WERI-Rb-1 (cell line): Measurements from ENCODE around the gene PXYLP1.
"Not testable (repeated sequence)": the region's sequence is repeated elsewhere in the genome, so short reads cannot be mapped to it uniquely, and the experiment has no call there.

Source experiments
- DNase-seq: peaks from one replicate; pipeline ENCODE4 v3.0.0-alpha.2; 2020
- H3K27ac ChIP-seq: fragments of 250-450 bp; sonication (Bioruptor Pico); 2 replicates; pipeline ENCODE4 v1.5.1; 2020; ENCODE audit warnings: mild to moderate bottlenecking, moderate library complexity
- H3K27me3 ChIP-seq: fragments of 250-450 bp; sonication (Bioruptor Pico); 2 replicates; pipeline ENCODE4 v1.5.1; 2021; ENCODE audit warnings: mild to moderate bottlenecking, low read depth, moderate library complexity; ENCODE audit not compliant: insufficient read depth, severe bottlenecking
- H3K36me3 ChIP-seq: fragments of 250-450 bp; sonication (Bioruptor Pico); 2 replicates; pipeline ENCODE4 v1.5.1; 2020; ENCODE audit warnings: mild to moderate bottlenecking, moderate library complexity
- H3K4me3 ChIP-seq: 2 replicates; pipeline ENCODE4 v1.5.1; 2011; ENCODE audit warnings: low read depth, mild to moderate bottlenecking, control low read depth, low read length
- H3K9me3 ChIP-seq: fragments of 250-450 bp; sonication (Bioruptor Pico); 2 replicates; pipeline ENCODE4 v1.5.1; 2021; ENCODE audit warnings: mild to moderate bottlenecking, moderate library complexity; ENCODE audit not compliant: severe bottlenecking
- TF ChIP-seq, protein P1 (sequence below): IDR thresholded peaks from 2 replicates; pipeline ENCODE4 v1.5.1; 2011; ENCODE audit warnings: low read depth, mild to moderate bottlenecking, control low read depth, inconsistent platforms, low read length

The PXYLP1 gene

GRCh38 chr3:141193066-141193830 lies 38.4 kb upstream of the PXYLP1 start:
- Histone ChIP-seq H3K36me3 (no peaks in the 10 kb centered on the region), H3K4me3 (no peak overlapping the region), H3K27me3 (no peaks in the 10 kb centered on the region), H3K27ac (no peak overlapping the region), H3K9me3 (no peaks in the 10 kb centered on the region)
- DNase-seq, result no peak
- TF ChIP-seq, protein P1, sequence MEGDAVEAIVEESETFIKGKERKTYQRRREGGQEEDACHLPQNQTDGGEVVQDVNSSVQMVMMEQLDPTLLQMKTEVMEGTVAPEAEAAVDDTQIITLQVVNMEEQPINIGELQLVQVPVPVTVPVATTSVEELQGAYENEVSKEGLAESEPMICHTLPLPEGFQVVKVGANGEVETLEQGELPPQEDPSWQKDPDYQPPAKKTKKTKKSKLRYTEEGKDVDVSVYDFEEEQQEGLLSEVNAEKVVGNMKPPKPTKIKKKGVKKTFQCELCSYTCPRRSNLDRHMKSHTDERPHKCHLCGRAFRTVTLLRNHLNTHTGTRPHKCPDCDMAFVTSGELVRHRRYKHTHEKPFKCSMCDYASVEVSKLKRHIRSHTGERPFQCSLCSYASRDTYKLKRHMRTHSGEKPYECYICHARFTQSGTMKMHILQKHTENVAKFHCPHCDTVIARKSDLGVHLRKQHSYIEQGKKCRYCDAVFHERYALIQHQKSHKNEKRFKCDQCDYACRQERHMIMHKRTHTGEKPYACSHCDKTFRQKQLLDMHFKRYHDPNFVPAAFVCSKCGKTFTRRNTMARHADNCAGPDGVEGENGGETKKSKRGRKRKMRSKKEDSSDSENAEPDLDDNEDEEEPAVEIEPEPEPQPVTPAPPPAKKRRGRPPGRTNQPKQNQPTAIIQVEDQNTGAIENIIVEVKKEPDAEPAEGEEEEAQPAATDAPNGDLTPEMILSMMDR, result no peak

GRCh38 chr3:141201122-141201521 lies 30.5 kb upstream of the PXYLP1 start:
- no peaks in the 10 kb centered on the region for H3K27me3 ChIP-seq
- H3K4me3 ChIP-seq, result no peak overlapping the region
- TF ChIP-seq, protein P1, result no peak
- DNase-seq, result no peak
- no peaks in the 10 kb centered on the region for H3K36me3 ChIP-seq
- H3K27ac ChIP-seq, result no peak overlapping the region
- no peaks in the 10 kb centered on the region for H3K9me3 ChIP-seq

DNA sequence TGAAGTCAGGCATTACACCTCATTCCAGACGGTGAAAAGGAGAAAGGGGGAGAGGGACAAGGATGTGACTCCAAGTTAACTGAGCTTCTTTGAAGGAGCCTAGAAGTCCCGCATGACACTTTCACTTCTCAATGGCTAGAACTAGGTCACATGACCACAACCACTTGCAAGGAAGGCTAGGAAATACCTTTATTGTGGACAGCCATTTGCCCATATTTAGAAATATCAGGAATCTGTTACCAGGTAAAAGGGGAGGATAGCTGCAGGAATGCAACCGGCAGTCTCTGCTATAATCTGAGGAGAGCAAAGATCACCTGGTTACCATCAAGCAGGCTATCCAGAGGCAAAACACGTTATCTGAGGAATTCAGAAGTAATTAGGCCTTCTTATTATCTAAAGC lies 28.9 kb upstream of the PXYLP1 start:
- no peaks in the 10 kb centered on the region for H3K9me3 ChIP-seq
- H3K27me3 ChIP-seq, result no peaks in the 10 kb centered on the region
- no peak overlapping the region for H3K4me3 ChIP-seq
- TF ChIP-seq, protein P1, result no peak
- no peaks in the 10 kb centered on the region for H3K36me3 ChIP-seq
- no peak for DNase-seq
- no peak overlapping the region for H3K27ac ChIP-seq

DNA sequence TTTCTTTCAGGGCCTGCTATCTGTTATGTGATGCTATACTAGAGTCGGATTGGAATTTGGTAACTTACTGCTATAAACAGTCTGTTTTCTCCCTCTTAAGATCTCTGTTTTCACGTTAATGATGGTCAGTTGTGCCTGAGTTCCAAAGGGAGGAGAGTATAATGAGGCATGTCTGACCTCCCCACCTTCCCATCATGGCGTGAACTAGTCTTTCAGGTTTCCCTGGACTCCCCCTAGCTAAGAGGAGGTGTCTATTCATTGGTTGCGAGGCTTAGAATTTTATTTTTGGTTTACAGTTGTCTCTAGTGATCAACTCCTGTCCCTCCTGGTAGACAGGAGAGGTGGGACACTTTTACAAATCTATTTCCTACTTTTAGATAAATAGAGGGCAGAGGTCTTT lies 27.8 kb upstream of the PXYLP1 start:
- TF ChIP-seq, protein P1, result no peak
- H3K4me3 ChIP-seq, result no peak overlapping the region
- H3K27me3 ChIP-seq, result no peaks in the 10 kb centered on the region
- no peak for DNase-seq
- H3K36me3 ChIP-seq, result no peaks in the 10 kb centered on the region
- no peaks in the 10 kb centered on the region for H3K9me3 ChIP-seq
- no peak overlapping the region for H3K27ac ChIP-seq

- TF ChIP-seq, protein P1, result no peak
- Histone ChIP-seq H3K9me3 (no peaks in the 10 kb centered on the region), H3K27me3 (no peaks in the 10 kb centered on the region), H3K36me3 (no peaks in the 10 kb centered on the region), H3K27ac (no peak overlapping the region), H3K4me3 (no peak overlapping the region)
- DNase-seq, result no peak
Measured at GRCh38 chr3:141204343-141204742, 27.3 kb upstream of the PXYLP1 start.

DNA sequence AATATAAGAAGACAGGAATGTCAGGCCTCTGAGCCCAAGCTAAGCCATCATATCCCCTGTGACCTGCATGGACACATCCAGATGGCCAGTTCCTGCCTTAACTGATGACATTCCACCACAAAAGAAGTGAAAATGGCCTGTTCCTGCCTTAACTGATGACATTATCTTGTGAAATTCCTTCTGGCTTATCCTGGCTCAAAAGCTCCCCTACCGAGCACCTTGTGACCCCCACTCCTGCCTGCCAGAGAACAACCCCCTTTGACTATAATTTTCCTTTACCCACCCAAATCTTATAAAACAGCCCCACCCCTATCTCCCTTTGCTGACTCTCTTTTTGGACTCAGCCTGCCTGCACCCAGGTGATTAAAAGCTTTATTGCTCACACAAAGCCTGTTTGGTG lies 20.3 kb upstream of the PXYLP1 start:
- not testable (repeated sequence) for H3K9me3 ChIP-seq, H3K27ac ChIP-seq, H3K27me3 ChIP-seq, H3K4me3 ChIP-seq, H3K36me3 ChIP-seq, DNase-seq
